ENCODE data around the gene DPPA3. TPM values are rescaled to one million over a fixed set of nuclear protein-coding genes. Genes with fewer than 3 reads are reported as not detected.
"Not testable (repeated sequence)": the region's sequence is repeated elsewhere in the genome, so short reads cannot be mapped to it uniquely, and the experiment has no call there.

Gene DPPA3
- total RNA-seq, 1 donor from 2014 or later = not detected

- DNase-seq (ENCODE audit: low read depth) (peak; percentile 1), FAIRE-seq (peak; percentile 13)
- H3K79me2 ChIP-seq (ENCODE audit: insufficient read depth, low read length); H3K4me3 Mint-ChIP-seq (ENCODE audit: unreplicated experiment); H3K27ac Mint-ChIP-seq (ENCODE audit: unreplicated experiment); H2AFZ ChIP-seq (ENCODE audit: low read depth, low read length); H3K27me3 Mint-ChIP-seq (ENCODE audit: low read depth, unreplicated experiment); H3K9me3 ChIP-seq (ENCODE audit: insufficient read depth, low read depth, low read length); H4K20me1 ChIP-seq (ENCODE audit: insufficient read depth, low read length); H3K9ac ChIP-seq (ENCODE audit: low read length); H3K4me1 ChIP-seq (ENCODE audit: insufficient read depth, low read length); H3K4me2 ChIP-seq (ENCODE audit: low read length); H3K27me3 ChIP-seq (ENCODE audit: insufficient read depth, low read length); H3K36me3 ChIP-seq (ENCODE audit: insufficient read depth, low read length); H3K4me1 Mint-ChIP-seq (ENCODE audit: low read depth, unreplicated experiment); H3K4me3 ChIP-seq (ENCODE audit: insufficient read depth, low read depth, low read length); H3K27ac ChIP-seq (ENCODE audit: low read depth, low read length); H3K9me3 Mint-ChIP-seq (ENCODE audit: unreplicated experiment); H3K36me3 Mint-ChIP-seq (ENCODE audit: low read depth, unreplicated experiment): not testable (repeated sequence)
- peak; percentile 30 for TF ChIP-seq CTCF (IDR thresholded peaks at IDR 0.05; ENCODE audit: insufficient read depth, low read depth, low read length)
Observed at GRCh38 chr12:7677432-7677888, 33.8 kb upstream of the DPPA3 start.

GRCh38 chr12:7678744-7679143 is 32.5 kb upstream of the DPPA3 start:
- H3K9me3 ChIP-seq (ENCODE audit: insufficient read depth, low read depth, low read length) = no peaks in the 10 kb centered on the region
- no peaks in the 10 kb centered on the region for H3K79me2 ChIP-seq (ENCODE audit: insufficient read depth, low read length)
- no peaks in the 10 kb centered on the region for H4K20me1 ChIP-seq (ENCODE audit: insufficient read depth, low read length)
- no peak overlapping the region for H3K9ac ChIP-seq (ENCODE audit: low read length)
- H3K4me3 ChIP-seq (ENCODE audit: insufficient read depth, low read depth, low read length) = no peak overlapping the region
- H3K4me1 ChIP-seq (ENCODE audit: insufficient read depth, low read length) = no peaks in the 10 kb centered on the region
- no peaks in the 10 kb centered on the region for H3K27me3 Mint-ChIP-seq (ENCODE audit: low read depth, unreplicated experiment)
- no peaks in the 10 kb centered on the region for H3K36me3 Mint-ChIP-seq (ENCODE audit: low read depth, unreplicated experiment)
- no peaks in the 10 kb centered on the region for H3K27me3 ChIP-seq (ENCODE audit: insufficient read depth, low read length)
- no peak for DNase-seq (ENCODE audit: low read depth)
- no peaks in the 10 kb centered on the region for H3K4me1 Mint-ChIP-seq (ENCODE audit: low read depth, unreplicated experiment)
- no peak overlapping the region for H3K27ac Mint-ChIP-seq (ENCODE audit: unreplicated experiment)
- no peak for TF ChIP-seq EZH2 (IDR thresholded peaks at IDR 0.05; ENCODE audit: insufficient read depth, low read length)
- no peak for TF ChIP-seq CTCF (IDR thresholded peaks at IDR 0.05; ENCODE audit: insufficient read depth, low read depth, low read length)
- no peak overlapping the region for H3K4me3 Mint-ChIP-seq (ENCODE audit: unreplicated experiment)
- H3K9me3 Mint-ChIP-seq (ENCODE audit: unreplicated experiment) = no peaks in the 10 kb centered on the region
- no peak overlapping the region for H3K27ac ChIP-seq (ENCODE audit: low read depth, low read length)
- H2AFZ ChIP-seq (ENCODE audit: low read depth, low read length) = no peak overlapping the region
- H3K4me2 ChIP-seq (ENCODE audit: low read length) = no peak overlapping the region
- FAIRE-seq = no peak
- no peaks in the 10 kb centered on the region for H3K36me3 ChIP-seq (ENCODE audit: insufficient read depth, low read length)

- Histone ChIP-seq H2AFZ (ENCODE audit: low read depth, low read length) (no peak overlapping the region), H3K4me2 (ENCODE audit: low read length) (no peak overlapping the region), H4K20me1 (ENCODE audit: insufficient read depth, low read length) (no peaks in the 10 kb centered on the region), H3K36me3 (ENCODE audit: insufficient read depth, low read length) (no peaks in the 10 kb centered on the region), H3K9me3 (ENCODE audit: insufficient read depth, low read depth, low read length) (no peaks in the 10 kb centered on the region), H3K79me2 (ENCODE audit: insufficient read depth, low read length) (no peaks in the 10 kb centered on the region), H3K4me3 (ENCODE audit: insufficient read depth, low read depth, low read length) (no peak overlapping the region), H3K27ac (ENCODE audit: low read depth, low read length) (no peak overlapping the region), H3K4me1 (ENCODE audit: insufficient read depth, low read length) (no peaks in the 10 kb centered on the region), H3K27me3 (ENCODE audit: insufficient read depth, low read length) (no peaks in the 10 kb centered on the region), H3K9ac (ENCODE audit: low read length) (no peak overlapping the region)
- Mint-ChIP-seq H3K27ac (ENCODE audit: unreplicated experiment) (no peak overlapping the region), H3K27me3 (ENCODE audit: low read depth, unreplicated experiment) (no peaks in the 10 kb centered on the region), H3K9me3 (ENCODE audit: unreplicated experiment) (no peaks in the 10 kb centered on the region), H3K4me3 (ENCODE audit: unreplicated experiment) (no peak overlapping the region), H3K36me3 (ENCODE audit: low read depth, unreplicated experiment) (no peaks in the 10 kb centered on the region), H3K4me1 (ENCODE audit: low read depth, unreplicated experiment) (no peaks in the 10 kb centered on the region)
- no peak for TF ChIP-seq CTCF (IDR thresholded peaks at IDR 0.05; ENCODE audit: insufficient read depth, low read depth, low read length)
- TF ChIP-seq EZH2 (IDR thresholded peaks at IDR 0.05; ENCODE audit: insufficient read depth, low read length) = no peak
- DNase-seq (ENCODE audit: low read depth) = no peak
- FAIRE-seq = no peak
Observed at GRCh38 chr12:7679251-7680045, 31.8 kb upstream of the DPPA3 start.
